ENCODE data around the gene CCDC18. TPM values are rescaled to one million over a fixed set of nuclear protein-coding genes. Genes with fewer than 3 reads are reported as not detected.

CCDC18 gene
- total RNA-seq, 1 donor from 2014 or later, result 7.9 TPM

GRCh38 chr1:93244298-93245069, 64.0 kb downstream of the CCDC18 start:
- no peaks in the 10 kb centered on the region for H4K20me1 ChIP-seq (ENCODE audit: insufficient read depth, low read length)
- H3K36me3 ChIP-seq (ENCODE audit: insufficient read depth, low read length), result no peaks in the 10 kb centered on the region
- H3K79me2 ChIP-seq (ENCODE audit: insufficient read depth, low read length), result no peaks in the 10 kb centered on the region
- H3K27ac ChIP-seq (ENCODE audit: low read depth, low read length), result no peak overlapping the region
- no peak for FAIRE-seq
- H3K9me3 Mint-ChIP-seq (ENCODE audit: unreplicated experiment), result peaks cover 24% of the 10 kb centered on the region
- H2AFZ ChIP-seq (ENCODE audit: low read depth, low read length), result no peak overlapping the region
- no peak overlapping the region for H3K27ac Mint-ChIP-seq (ENCODE audit: unreplicated experiment)
- DNase-seq (ENCODE audit: low read depth), result no peak
- no peaks in the 10 kb centered on the region for H3K27me3 Mint-ChIP-seq (ENCODE audit: low read depth, unreplicated experiment)
- TF ChIP-seq, protein P1, sequence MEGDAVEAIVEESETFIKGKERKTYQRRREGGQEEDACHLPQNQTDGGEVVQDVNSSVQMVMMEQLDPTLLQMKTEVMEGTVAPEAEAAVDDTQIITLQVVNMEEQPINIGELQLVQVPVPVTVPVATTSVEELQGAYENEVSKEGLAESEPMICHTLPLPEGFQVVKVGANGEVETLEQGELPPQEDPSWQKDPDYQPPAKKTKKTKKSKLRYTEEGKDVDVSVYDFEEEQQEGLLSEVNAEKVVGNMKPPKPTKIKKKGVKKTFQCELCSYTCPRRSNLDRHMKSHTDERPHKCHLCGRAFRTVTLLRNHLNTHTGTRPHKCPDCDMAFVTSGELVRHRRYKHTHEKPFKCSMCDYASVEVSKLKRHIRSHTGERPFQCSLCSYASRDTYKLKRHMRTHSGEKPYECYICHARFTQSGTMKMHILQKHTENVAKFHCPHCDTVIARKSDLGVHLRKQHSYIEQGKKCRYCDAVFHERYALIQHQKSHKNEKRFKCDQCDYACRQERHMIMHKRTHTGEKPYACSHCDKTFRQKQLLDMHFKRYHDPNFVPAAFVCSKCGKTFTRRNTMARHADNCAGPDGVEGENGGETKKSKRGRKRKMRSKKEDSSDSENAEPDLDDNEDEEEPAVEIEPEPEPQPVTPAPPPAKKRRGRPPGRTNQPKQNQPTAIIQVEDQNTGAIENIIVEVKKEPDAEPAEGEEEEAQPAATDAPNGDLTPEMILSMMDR (IDR thresholded peaks at IDR 0.05; ENCODE audit: insufficient read depth, low read depth, low read length), result no peak
- TF ChIP-seq EZH2 (IDR thresholded peaks at IDR 0.05; ENCODE audit: insufficient read depth, low read length), result no peak
- no peak overlapping the region for H3K4me3 ChIP-seq (ENCODE audit: insufficient read depth, low read depth, low read length)
- H3K36me3 Mint-ChIP-seq (ENCODE audit: low read depth, unreplicated experiment), result peaks cover 26% of the 10 kb centered on the region
- H3K4me2 ChIP-seq (ENCODE audit: low read length), result no peak overlapping the region
- no peak overlapping the region for H3K4me3 Mint-ChIP-seq (ENCODE audit: unreplicated experiment)
- no peaks in the 10 kb centered on the region for H3K4me1 ChIP-seq (ENCODE audit: insufficient read depth, low read length)
- no peak overlapping the region for H3K9ac ChIP-seq (ENCODE audit: low read length)
- H3K27me3 ChIP-seq (ENCODE audit: insufficient read depth, low read length), result no peaks in the 10 kb centered on the region
- peaks cover 11% of the 10 kb centered on the region for H3K9me3 ChIP-seq (ENCODE audit: insufficient read depth, low read depth, low read length)
- H3K4me1 Mint-ChIP-seq (ENCODE audit: low read depth, unreplicated experiment), result no peaks in the 10 kb centered on the region

DNA sequence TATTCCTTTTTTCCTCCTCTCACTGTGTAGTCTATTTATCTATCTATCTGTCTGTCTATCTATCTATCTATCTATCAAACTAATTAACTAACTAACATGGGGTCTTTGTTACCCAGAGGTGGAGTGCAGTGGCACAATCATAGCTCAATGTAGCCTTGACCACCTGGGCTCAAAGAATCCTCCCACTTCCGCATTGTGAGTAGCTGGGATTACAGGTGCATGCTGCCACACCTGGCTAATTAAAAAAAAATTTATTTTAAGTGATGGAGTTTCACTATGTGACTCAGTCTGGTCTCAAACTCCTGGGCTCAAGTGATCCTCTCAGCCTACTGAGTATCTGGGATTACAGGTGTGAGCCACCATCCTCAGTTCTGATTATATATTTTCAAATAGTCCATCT, 71.4 kb downstream of the CCDC18 start:
- Mint-ChIP-seq H3K27ac (ENCODE audit: unreplicated experiment) (no peak overlapping the region), H3K9me3 (ENCODE audit: unreplicated experiment) (peaks cover 2% of the 10 kb centered on the region), H3K4me1 (ENCODE audit: low read depth, unreplicated experiment) (no peaks in the 10 kb centered on the region), H3K4me3 (ENCODE audit: unreplicated experiment) (no peak overlapping the region), H3K36me3 (ENCODE audit: low read depth, unreplicated experiment) (peaks cover 1% of the 10 kb centered on the region), H3K27me3 (ENCODE audit: low read depth, unreplicated experiment) (no peaks in the 10 kb centered on the region)
- DNase-seq (ENCODE audit: low read depth) (no peak), FAIRE-seq (no peak)
- no peaks in the 10 kb centered on the region for H3K27me3 ChIP-seq (ENCODE audit: insufficient read depth, low read length)
- H3K27ac ChIP-seq (ENCODE audit: low read depth, low read length), result no peak overlapping the region
- H3K9ac ChIP-seq (ENCODE audit: low read length), result no peak overlapping the region
- no peaks in the 10 kb centered on the region for H3K9me3 ChIP-seq (ENCODE audit: insufficient read depth, low read depth, low read length)
- peaks cover 2% of the 10 kb centered on the region for H3K4me1 ChIP-seq (ENCODE audit: insufficient read depth, low read length)
- peaks cover 3% of the 10 kb centered on the region for H3K79me2 ChIP-seq (ENCODE audit: insufficient read depth, low read length)
- H3K4me3 ChIP-seq (ENCODE audit: insufficient read depth, low read depth, low read length), result no peak overlapping the region
- no peaks in the 10 kb centered on the region for H3K36me3 ChIP-seq (ENCODE audit: insufficient read depth, low read length)
- no peak overlapping the region for H3K4me2 ChIP-seq (ENCODE audit: low read length)
- no peak overlapping the region for H2AFZ ChIP-seq (ENCODE audit: low read depth, low read length)
- H4K20me1 ChIP-seq (ENCODE audit: insufficient read depth, low read length), result no peaks in the 10 kb centered on the region
- TF ChIP-seq, protein P1 (IDR thresholded peaks at IDR 0.05; ENCODE audit: insufficient read depth, low read depth, low read length), result no peak
- no peak for TF ChIP-seq EZH2 (IDR thresholded peaks at IDR 0.05; ENCODE audit: insufficient read depth, low read length)

DNA sequence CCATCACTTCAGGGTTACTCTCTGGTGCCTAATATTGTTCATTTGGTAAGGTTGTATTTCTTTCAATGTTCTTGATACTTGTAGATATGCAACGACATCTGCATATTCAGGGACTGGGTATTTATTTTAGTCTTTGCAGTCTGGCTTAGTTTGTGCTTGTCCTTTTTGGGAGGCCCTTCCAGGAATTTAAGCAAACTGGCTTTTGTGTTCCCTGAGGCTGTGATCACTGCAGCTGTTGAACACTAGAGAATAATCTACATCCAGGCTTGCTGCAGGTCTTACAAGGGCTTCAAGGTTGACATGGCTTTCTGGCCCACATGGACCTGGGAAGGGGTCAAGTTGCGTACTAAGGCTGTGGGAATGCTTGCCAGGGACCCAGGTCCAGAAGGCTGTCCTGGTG, 72.1 kb downstream of the CCDC18 start:
- H3K27me3 ChIP-seq (ENCODE audit: insufficient read depth, low read length), result no peaks in the 10 kb centered on the region

More for the DNA sequence above, 72.1 kb downstream of the CCDC18 start:
- Histone ChIP-seq H3K36me3 (ENCODE audit: insufficient read depth, low read length) (no peaks in the 10 kb centered on the region), H4K20me1 (ENCODE audit: insufficient read depth, low read length) (no peaks in the 10 kb centered on the region), H3K79me2 (ENCODE audit: insufficient read depth, low read length) (peaks cover 3% of the 10 kb centered on the region), H3K9me3 (ENCODE audit: insufficient read depth, low read depth, low read length) (no peaks in the 10 kb centered on the region), H3K4me1 (ENCODE audit: insufficient read depth, low read length) (peaks cover 2% of the 10 kb centered on the region), H3K4me2 (ENCODE audit: low read length) (no peak overlapping the region), H3K9ac (ENCODE audit: low read length) (no peak overlapping the region), H3K4me3 (ENCODE audit: insufficient read depth, low read depth, low read length) (no peak overlapping the region), H2AFZ (ENCODE audit: low read depth, low read length) (no peak overlapping the region), H3K27ac (ENCODE audit: low read depth, low read length) (no peak overlapping the region)
- FAIRE-seq (no peak), DNase-seq (ENCODE audit: low read depth) (no peak)
- H3K9me3 Mint-ChIP-seq (ENCODE audit: unreplicated experiment), result peaks cover 2% of the 10 kb centered on the region
- H3K4me3 Mint-ChIP-seq (ENCODE audit: unreplicated experiment), result no peak overlapping the region
- H3K27me3 Mint-ChIP-seq (ENCODE audit: low read depth, unreplicated experiment), result no peaks in the 10 kb centered on the region
- TF ChIP-seq EZH2 (IDR thresholded peaks at IDR 0.05; ENCODE audit: insufficient read depth, low read length), result no peak
- TF ChIP-seq, protein P1 (IDR thresholded peaks at IDR 0.05; ENCODE audit: insufficient read depth, low read depth, low read length), result no peak
- peaks cover 1% of the 10 kb centered on the region for H3K36me3 Mint-ChIP-seq (ENCODE audit: low read depth, unreplicated experiment)
- H3K27ac Mint-ChIP-seq (ENCODE audit: unreplicated experiment), result no peak overlapping the region
- no peaks in the 10 kb centered on the region for H3K4me1 Mint-ChIP-seq (ENCODE audit: low read depth, unreplicated experiment)

All from astrocyte (in vitro differentiated cells and primary cell).